HL-60 (cell line): Measurements from ENCODE around the gene LRRIQ4.

Experiments
- DNase-seq, 2 experiments: peaks; one replicate each; pipeline ENCODE4 v3.0.0-alpha.2; 2010 to 2020; ENCODE audit warnings: low read depth in 1 of 2, low spot score in 1 of 2
- H3K27ac ChIP-seq: fragments of 250-450 bp; sonication (Bioruptor Pico); replicated peaks from 2 replicates; pipeline ENCODE4 v1.5.1; 2020; ENCODE audit warnings: mild to moderate bottlenecking, moderate library complexity
- H3K27me3 ChIP-seq: fragments of 250-450 bp; sonication (Bioruptor Pico); 2 replicates; pipeline ENCODE4 v1.5.1; 2021; ENCODE audit warnings: mild to moderate bottlenecking, moderate library complexity; ENCODE audit not compliant: insufficient read depth, poor library complexity, severe bottlenecking
- H3K4me3 ChIP-seq: replicated peaks from 2 replicates; pipeline ENCODE4 v1.5.1; 2011; ENCODE audit warnings: mild to moderate bottlenecking, control low read depth, low read length; ENCODE audit not compliant: insufficient read depth
- CTCF ChIP-seq: IDR thresholded peaks from one replicate; pipeline ENCODE4 v1.5.1; 2011; ENCODE audit warnings: low read length, control low read depth, inconsistent platforms; ENCODE audit not compliant: insufficient read depth
- GABPA ChIP-seq: IDR thresholded peaks from 2 replicates; pipeline ENCODE4 v1.6.1; 2012; ENCODE audit warnings: low read depth
- POLR2AphosphoS5 ChIP-seq: IDR thresholded peaks from 2 replicates; pipeline ENCODE4 v1.6.1; 2012; ENCODE audit warnings: low read depth
- REST ChIP-seq: IDR thresholded peaks from 2 replicates; pipeline ENCODE4 v1.6.1; 2012; ENCODE audit warnings: low read depth; ENCODE audit not compliant: insufficient replicate concordance
- SPI1 ChIP-seq: IDR thresholded peaks from 2 replicates; pipeline ENCODE4 v1.6.1; 2012; ENCODE audit warnings: low read depth, mild to moderate bottlenecking, borderline replicate concordance

LRRIQ4 gene

GRCh38 chr3:169836942-169837275, 24.2 kb downstream of the LRRIQ4 start:
- no peak for DNase-seq
- no peak overlapping the region for H3K4me3 ChIP-seq
- no peaks in the 10 kb centered on the region for H3K27me3 ChIP-seq
- no peak overlapping the region for H3K27ac ChIP-seq
- TF ChIP-seq REST (no peak), CTCF (no peak), GABPA (no peak), POLR2AphosphoS5 (no peak), SPI1 (no peak)

- H3K4me3 ChIP-seq: no peak overlapping the region
- no peak for DNase-seq
- no peaks in the 10 kb centered on the region for H3K27me3 ChIP-seq
- no peak for TF ChIP-seq POLR2AphosphoS5
- H3K27ac ChIP-seq: no peak overlapping the region
Measured at GRCh38 chr3:169838511-169839030, 25.9 kb downstream of the LRRIQ4 start.

GRCh38 chr3:169841171-169841570, 28.5 kb downstream of the LRRIQ4 start:
- no peak for DNase-seq
- Histone ChIP-seq H3K4me3 (no peak overlapping the region), H3K27me3 (no peaks in the 10 kb centered on the region), H3K27ac (no peak overlapping the region)
- TF ChIP-seq REST (no peak), GABPA (no peak), POLR2AphosphoS5 (no peak), CTCF (no peak), SPI1 (no peak)

- Histone ChIP-seq H3K27ac (no peak overlapping the region), H3K4me3 (no peak overlapping the region), H3K27me3 (no peaks in the 10 kb centered on the region)
- DNase-seq: peak in 1 of 2 experiments; percentile 7
- TF ChIP-seq CTCF (no peak), SPI1 (peak; percentile 72)
Measured at GRCh38 chr3:169842960-169843359, 30.3 kb downstream of the LRRIQ4 start.
